CD4-positive, alpha-beta T cell treated with Interleukin-2 at 100 ng/mL for 4 hours (primary cell): ENCODE data around the gene PTGR3.

ENCODE experiments used
- DNase-seq: peaks from one replicate; pipeline ENCODE4 v3.0.0-alpha.2; 2020; ENCODE audit warnings: low spot score

PTGR3 gene

DNA sequence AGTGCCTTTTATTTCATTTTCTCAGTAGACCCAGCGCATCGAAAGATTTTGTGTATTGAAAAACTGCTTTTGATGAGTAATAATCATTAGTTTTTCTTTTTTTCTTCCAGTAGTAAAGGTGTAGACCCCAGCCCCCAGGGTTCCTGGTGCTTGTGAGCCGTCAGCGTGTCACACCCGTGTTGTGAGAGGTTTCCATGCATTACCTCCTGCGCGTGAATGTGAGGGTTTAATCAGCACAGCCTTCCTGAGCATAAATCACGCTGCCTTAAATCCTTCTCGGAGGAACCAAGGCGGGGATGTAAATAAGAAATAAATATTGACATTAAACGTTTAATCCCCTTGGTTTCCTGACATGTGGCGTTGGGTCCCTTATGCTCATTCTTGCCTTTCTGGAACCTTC lies 26.0 kb upstream of the PTGR3 start:
- DNase-seq, result no peak

GRCh38 chr18:75231053-75231406 lies 22.1 kb upstream of the PTGR3 start:
- no peak for DNase-seq

GRCh38 chr18:75230163-75231052 lies 21.5 kb upstream of the PTGR3 start:
- DNase-seq, result no peak

DNA sequence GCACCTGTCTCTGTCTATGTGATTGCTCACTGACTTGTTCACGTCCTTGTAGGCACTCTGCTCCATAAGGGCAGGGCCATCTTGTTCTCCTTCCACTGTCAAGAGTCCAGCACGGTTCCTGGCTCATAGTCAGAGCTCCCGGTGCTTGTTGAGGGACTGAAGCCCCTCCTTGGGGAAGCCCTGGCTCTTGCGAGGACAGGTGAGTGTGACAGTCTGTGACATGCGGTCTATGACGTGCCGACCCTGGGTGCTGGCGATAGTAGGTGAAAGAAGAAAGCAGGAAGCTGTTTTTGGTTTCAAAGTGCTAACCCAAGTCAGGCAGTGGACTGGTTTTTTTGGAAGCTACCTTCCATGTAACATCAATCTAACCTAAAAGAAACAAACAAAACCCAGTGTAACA lies 20.5 kb upstream of the PTGR3 start:
- no peak for DNase-seq

DNA sequence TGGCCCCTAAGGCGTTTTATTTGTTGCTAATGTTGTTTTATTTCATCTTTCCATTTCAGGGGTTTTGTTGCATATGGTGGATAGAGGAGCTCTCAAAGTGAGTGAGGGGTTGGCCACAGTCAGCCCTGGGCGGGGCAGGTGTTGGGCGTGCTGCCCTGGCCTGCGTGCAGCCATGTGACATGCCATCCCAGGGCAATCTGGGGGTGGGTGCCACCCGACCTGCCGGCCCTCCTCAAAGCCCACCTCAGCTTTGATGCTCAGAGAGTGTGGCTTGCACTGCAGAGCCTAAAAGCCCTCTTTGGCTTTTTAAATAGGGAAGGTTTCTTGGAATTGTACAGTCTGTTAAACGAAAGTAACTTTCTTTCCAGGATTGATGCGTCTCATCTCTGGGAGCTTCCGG lies 20.0 kb upstream of the PTGR3 start:
- DNase-seq, result no peak

GRCh38 chr18:75227535-75228296 lies 18.8 kb upstream of the PTGR3 start:
- DNase-seq, result no peak

GRCh38 chr18:75226956-75227316 lies 18.0 kb upstream of the PTGR3 start:
- no peak for DNase-seq

DNA sequence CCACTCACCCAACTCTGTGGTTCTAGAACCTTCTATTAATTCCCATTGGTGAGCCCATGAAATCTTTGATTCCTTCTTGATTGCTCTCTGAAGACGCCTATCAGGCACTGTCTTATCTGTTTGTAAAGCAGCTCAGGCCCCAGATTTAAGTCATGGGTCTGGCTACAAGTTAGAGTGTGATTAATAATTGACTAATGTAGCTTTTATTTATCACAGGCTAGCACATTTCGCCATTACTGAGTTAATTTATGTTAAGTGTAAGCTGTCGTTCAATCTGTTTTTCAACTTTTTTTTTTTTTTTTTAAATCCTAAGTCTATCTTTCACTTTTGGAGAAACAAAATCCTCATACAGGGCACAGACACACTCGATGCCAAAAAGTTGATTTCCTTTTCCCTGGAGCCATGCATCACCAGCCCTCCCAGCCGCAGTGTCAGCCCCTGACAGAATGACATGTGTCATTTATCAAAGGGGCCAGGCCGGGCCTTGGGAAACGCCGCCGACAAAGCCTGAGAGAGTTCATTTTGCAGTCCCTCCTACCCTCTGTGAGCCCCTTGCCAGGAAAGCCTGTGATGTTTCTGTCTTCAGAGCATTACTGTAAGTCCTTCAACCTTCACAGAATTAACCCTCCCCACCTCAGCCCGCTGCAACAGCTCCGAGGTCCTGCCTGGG lies 17.5 kb upstream of the PTGR3 start:
- no peak for DNase-seq

DNA sequence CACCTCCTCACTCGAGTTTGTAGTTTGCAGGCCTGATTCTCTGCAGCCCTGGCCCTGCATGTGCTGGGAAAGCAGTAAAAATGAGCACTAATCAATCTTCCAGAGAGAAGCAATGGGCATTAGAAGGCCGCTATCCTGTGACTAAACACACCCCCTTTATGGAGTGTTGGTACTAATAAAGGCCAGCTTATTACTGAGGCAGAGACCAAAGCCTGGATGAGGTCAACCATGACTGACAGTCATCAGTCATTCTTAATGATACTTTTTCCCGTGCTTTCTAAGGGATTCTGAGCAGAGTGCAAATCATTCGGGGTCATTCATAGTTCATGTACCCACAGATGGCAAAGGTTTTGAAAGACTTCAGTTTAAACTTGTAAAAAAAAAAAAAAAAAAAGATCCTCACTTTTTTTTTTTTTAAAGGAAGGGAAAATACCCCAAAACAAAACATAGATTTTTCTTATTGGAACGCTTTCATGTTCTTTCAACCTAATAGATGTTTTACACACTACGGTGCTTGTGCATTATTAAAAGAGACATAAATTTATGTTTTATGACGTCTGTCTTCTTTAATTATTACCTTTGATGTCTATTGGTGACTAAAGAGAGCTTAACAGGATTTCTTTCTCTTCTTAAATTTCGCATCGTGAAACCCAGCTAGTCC lies 14.9 kb upstream of the PTGR3 start:
- DNase-seq, result no peak

DNA sequence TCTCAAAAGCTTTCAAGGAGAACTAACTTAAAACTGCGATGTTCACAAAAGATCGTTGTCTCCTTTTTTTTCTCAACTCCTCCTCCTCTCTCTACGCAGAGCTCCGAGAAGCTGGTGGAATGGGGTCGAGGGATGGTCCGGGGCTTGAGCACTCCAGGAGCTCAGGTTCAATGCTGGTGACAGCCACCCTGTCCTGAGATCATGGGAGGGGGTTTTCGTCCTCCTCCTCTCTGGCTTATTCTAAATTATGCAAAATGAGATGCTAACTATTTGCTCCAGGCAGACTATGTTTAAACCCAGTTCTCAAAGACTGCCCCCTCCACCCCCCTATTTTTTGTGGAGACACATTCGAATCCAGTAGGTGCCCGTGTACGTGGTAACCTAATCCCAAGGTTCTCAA lies 13.5 kb upstream of the PTGR3 start:
- DNase-seq, result no peak

DNA sequence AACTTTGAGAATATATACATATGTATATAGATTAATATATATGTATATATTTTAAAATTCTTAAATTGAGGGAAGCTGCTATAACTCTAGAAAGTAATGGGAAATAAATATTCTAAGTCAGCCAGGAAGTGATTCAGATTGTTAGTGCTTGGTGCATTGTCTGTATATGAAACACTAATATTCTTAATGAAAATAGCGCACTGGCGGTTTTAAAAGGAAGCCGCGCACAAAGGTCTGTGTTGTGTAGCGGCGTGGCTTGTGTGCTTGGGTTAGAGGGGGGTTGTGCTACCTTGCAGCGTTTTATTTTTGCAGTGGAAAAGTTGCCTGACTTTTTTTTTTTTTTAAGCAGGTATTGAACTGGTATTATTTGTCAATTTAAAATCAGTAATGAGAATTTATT lies 13.0 kb upstream of the PTGR3 start:
- peak; percentile 15 for DNase-seq

DNA sequence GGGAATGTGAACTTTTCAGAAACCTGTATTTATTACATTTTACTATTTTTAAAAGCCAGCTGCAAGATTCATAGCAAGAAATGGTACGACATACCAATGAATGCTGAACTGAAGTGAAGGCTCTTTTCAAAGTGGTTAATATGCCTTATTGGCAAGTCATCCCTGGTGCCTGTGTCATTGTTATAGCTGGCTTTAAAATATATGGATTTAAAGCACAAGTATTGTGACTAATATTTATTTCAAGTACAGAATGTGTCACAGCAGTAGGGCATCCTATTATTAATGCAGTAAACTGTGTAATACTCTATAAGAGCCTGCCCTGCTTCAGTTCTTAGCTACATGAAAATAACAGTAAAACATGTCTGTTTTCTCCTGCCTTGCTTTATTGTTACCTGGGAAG lies 12.5 kb upstream of the PTGR3 start:
- DNase-seq, result no peak

GRCh38 chr18:75220551-75221355 lies 11.8 kb upstream of the PTGR3 start:
- no peak for DNase-seq

GRCh38 chr18:75219745-75220375 lies 10.9 kb upstream of the PTGR3 start:
- DNase-seq, result no peak

DNA sequence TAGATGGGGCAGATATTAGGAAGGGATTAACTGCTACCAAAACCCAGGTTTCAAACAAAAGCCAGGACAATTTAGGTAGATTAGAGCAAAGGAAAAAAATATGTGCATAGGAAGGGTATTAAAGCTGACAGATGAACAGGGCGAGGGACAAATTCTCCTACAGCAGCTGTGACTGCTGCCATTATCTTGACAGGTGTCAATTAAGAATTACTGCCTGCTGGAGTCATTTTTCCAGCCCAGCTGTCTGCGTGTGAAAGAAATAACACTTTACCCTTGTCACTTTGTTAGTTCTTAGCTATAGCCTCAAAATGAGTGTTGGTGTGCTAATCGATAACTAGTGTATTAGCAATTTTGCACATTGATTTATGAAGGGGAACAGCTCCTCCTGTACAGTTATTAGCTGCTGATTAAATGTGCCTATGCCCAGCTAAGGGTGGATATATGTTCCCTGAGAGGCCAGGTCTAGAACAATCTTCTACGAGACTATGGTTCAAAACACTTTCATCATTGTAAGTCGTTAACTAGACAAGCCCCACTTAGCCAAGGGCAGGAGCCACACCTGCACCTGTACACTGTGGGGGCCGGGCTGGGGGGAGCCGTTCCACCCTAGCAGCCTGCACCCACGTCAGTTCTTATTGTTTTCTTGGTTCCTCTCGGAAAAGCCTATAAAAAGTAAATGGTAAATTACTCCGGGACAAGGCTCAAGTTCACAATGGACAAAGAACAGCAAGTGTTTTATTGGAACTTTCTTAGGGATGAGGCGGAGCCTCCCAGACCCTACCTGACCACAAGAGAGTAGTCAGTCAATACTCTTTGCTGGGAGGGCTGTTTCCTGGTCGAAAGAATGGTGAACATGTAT lies 9.4 kb upstream of the PTGR3 start:
- DNase-seq, result no peak

GRCh38 chr18:75216911-75217689 lies 8.2 kb upstream of the PTGR3 start:
- DNase-seq, result no peak

GRCh38 chr18:75216212-75216910 lies 7.4 kb upstream of the PTGR3 start:
- DNase-seq, result peak; percentile 56

DNA sequence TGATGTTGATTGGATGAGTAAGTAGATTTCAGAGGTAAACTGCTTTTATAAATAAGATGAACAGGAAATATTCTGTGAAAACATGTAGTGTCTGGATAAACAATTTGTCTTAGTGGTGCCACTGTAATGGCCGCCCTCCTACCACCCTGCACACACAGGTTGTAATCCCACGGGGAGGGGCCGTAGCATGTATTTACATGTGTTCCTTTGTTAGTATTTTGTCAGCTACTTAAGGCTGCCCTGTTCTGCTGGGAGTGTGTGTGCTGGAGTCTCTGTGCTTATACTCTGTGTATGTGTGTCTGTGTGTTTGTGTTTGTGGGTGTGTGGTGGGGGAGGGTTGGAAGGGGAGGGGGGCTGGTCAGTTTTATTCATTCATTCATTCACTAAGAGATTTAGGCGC lies 6.7 kb upstream of the PTGR3 start:
- DNase-seq, result no peak
